Measurements from ENCODE around the gene RAP1GDS1. TPM values are rescaled to one million over a fixed set of nuclear protein-coding genes. Genes with fewer than 3 reads are reported as not detected.
"Not testable (repeated sequence)": the region's sequence is repeated elsewhere in the genome, so short reads cannot be mapped to it uniquely, and the experiment has no call there.

The RAP1GDS1 gene
- total RNA-seq, 1 donor from 2014 or later = 64.2 TPM

- Mint-ChIP-seq H3K27me3 (ENCODE audit: low read depth) (no peaks in the 10 kb centered on the region), H3K4me3 (ENCODE audit: low read depth) (no peak overlapping the region), H3K36me3 (ENCODE audit: low read depth) (peaks cover 41% of the 10 kb centered on the region), H3K27ac (no peak overlapping the region), H3K4me1 (ENCODE audit: low read depth) (peaks cover 47% of the 10 kb centered on the region), H3K9me3 (no peaks in the 10 kb centered on the region)
- intact Hi-C loops (cut with micrococcal nuclease) = loop anchor here (5.0 kb wide), 1 partner anchor 369 kb away; no protein-coding TSS in a partner anchor
- no peak for DNase-seq (ENCODE audit: low spot score)
Measured at GRCh38 chr4:98293104-98293887, 32.1 kb downstream of the RAP1GDS1 start.

GRCh38 chr4:98298022-98298421 is 36.8 kb downstream of the RAP1GDS1 start:
- no peak for DNase-seq (ENCODE audit: low spot score)
- Mint-ChIP-seq H3K36me3 (ENCODE audit: low read depth) (peaks cover 71% of the 10 kb centered on the region), H3K4me1 (ENCODE audit: low read depth) (peaks cover 29% of the 10 kb centered on the region)

GRCh38 chr4:98300706-98301105 is 39.5 kb downstream of the RAP1GDS1 start:
- DNase-seq (ENCODE audit: low spot score) = no peak
- Mint-ChIP-seq H3K27ac (no peak overlapping the region), H3K36me3 (ENCODE audit: low read depth) (peaks cover 71% of the 10 kb centered on the region), H3K27me3 (ENCODE audit: low read depth) (no peaks in the 10 kb centered on the region), H3K4me3 (ENCODE audit: low read depth) (no peak overlapping the region), H3K9me3 (peaks cover 41% of the 10 kb centered on the region), H3K4me1 (ENCODE audit: low read depth) (peaks cover 21% of the 10 kb centered on the region)
- intact Hi-C loops (cut with micrococcal nuclease) = no loop called here

More at GRCh38 chr4:98298022-98298421, 36.8 kb downstream of the RAP1GDS1 start:
- Mint-ChIP-seq H3K9me3 (peaks cover 24% of the 10 kb centered on the region), H3K4me3 (ENCODE audit: low read depth) (no peak overlapping the region), H3K27me3 (ENCODE audit: low read depth) (no peaks in the 10 kb centered on the region), H3K27ac (peak overlapping the region; percentile 63)
- intact Hi-C loops (cut with micrococcal nuclease) = loop anchor here (5.0 kb wide), 1 partner anchor 36 kb away; the partner anchor contains the start of gene RAP1GDS1

GRCh38 chr4:98305576-98305975 is 44.4 kb downstream of the RAP1GDS1 start:
- intact Hi-C loops (cut with micrococcal nuclease) = no loop called here
- H3K27ac Mint-ChIP-seq = no peak overlapping the region
- H3K4me1 Mint-ChIP-seq (ENCODE audit: low read depth) = peaks cover 3% of the 10 kb centered on the region
- H3K4me3 Mint-ChIP-seq (ENCODE audit: low read depth) = no peak overlapping the region
- H3K36me3 Mint-ChIP-seq (ENCODE audit: low read depth) = peaks cover 38% of the 10 kb centered on the region
- H3K27me3 Mint-ChIP-seq (ENCODE audit: low read depth) = no peaks in the 10 kb centered on the region
- no peak for DNase-seq (ENCODE audit: low spot score)
- H3K9me3 Mint-ChIP-seq = peaks cover 30% of the 10 kb centered on the region

- intact Hi-C loops (cut with micrococcal nuclease) = no loop called here
- Mint-ChIP-seq H3K27me3 (ENCODE audit: low read depth) (no peaks in the 10 kb centered on the region), H3K4me3 (ENCODE audit: low read depth) (no peak overlapping the region), H3K36me3 (ENCODE audit: low read depth) (peaks cover 9% of the 10 kb centered on the region), H3K27ac (no peak overlapping the region), H3K9me3 (no peaks in the 10 kb centered on the region), H3K4me1 (ENCODE audit: low read depth) (no peaks in the 10 kb centered on the region)
- no peak for DNase-seq (ENCODE audit: low spot score)
Measured at GRCh38 chr4:98310867-98311266, 49.7 kb downstream of the RAP1GDS1 start.

- Mint-ChIP-seq H3K9me3 (no peaks in the 10 kb centered on the region), H3K36me3 (ENCODE audit: low read depth) (peaks cover 9% of the 10 kb centered on the region), H3K4me1 (ENCODE audit: low read depth) (no peaks in the 10 kb centered on the region), H3K27ac (no peak overlapping the region), H3K27me3 (ENCODE audit: low read depth) (no peaks in the 10 kb centered on the region), H3K4me3 (ENCODE audit: low read depth) (no peak overlapping the region)
- no peak for DNase-seq (ENCODE audit: low spot score)
- intact Hi-C loops (cut with micrococcal nuclease) = no loop called here
Measured at GRCh38 chr4:98311656-98312055, 50.5 kb downstream of the RAP1GDS1 start.

- DNase-seq (ENCODE audit: low spot score) = no peak
- peaks cover 2% of the 10 kb centered on the region for H3K4me1 Mint-ChIP-seq (ENCODE audit: low read depth)
- peaks cover 17% of the 10 kb centered on the region for H3K9me3 Mint-ChIP-seq
- intact Hi-C loops (cut with micrococcal nuclease) = no loop called here
- H3K36me3 Mint-ChIP-seq (ENCODE audit: low read depth) = peaks cover 26% of the 10 kb centered on the region
- no peak overlapping the region for H3K27ac Mint-ChIP-seq
- H3K4me3 Mint-ChIP-seq (ENCODE audit: low read depth) = no peak overlapping the region
- no peaks in the 10 kb centered on the region for H3K27me3 Mint-ChIP-seq (ENCODE audit: low read depth)
Measured at GRCh38 chr4:98314791-98315565, 53.8 kb downstream of the RAP1GDS1 start.

- Mint-ChIP-seq H3K27ac (no peak overlapping the region), H3K4me1 (ENCODE audit: low read depth) (peaks cover 2% of the 10 kb centered on the region), H3K9me3 (peaks cover 21% of the 10 kb centered on the region), H3K27me3 (ENCODE audit: low read depth) (no peaks in the 10 kb centered on the region), H3K36me3 (ENCODE audit: low read depth) (peaks cover 21% of the 10 kb centered on the region), H3K4me3 (ENCODE audit: low read depth) (no peak overlapping the region)
- no peak for DNase-seq (ENCODE audit: low spot score)
- intact Hi-C loops (cut with micrococcal nuclease) = no loop called here
Measured at GRCh38 chr4:98318521-98318920, 57.3 kb downstream of the RAP1GDS1 start.

- Mint-ChIP-seq H3K4me1 (ENCODE audit: low read depth) (peaks cover 2% of the 10 kb centered on the region), H3K9me3 (peaks cover 21% of the 10 kb centered on the region), H3K4me3 (ENCODE audit: low read depth) (no peak overlapping the region), H3K27me3 (ENCODE audit: low read depth) (no peaks in the 10 kb centered on the region), H3K36me3 (ENCODE audit: low read depth) (peaks cover 21% of the 10 kb centered on the region), H3K27ac (no peak overlapping the region)
- intact Hi-C loops (cut with micrococcal nuclease) = no loop called here
- DNase-seq (ENCODE audit: low spot score) = no peak
Measured at GRCh38 chr4:98319021-98319420, 57.8 kb downstream of the RAP1GDS1 start.

- peaks cover 33% of the 10 kb centered on the region for H3K9me3 Mint-ChIP-seq
- intact Hi-C loops (cut with micrococcal nuclease) = no loop called here
- no peak overlapping the region for H3K27ac Mint-ChIP-seq
- H3K4me1 Mint-ChIP-seq (ENCODE audit: low read depth) = no peaks in the 10 kb centered on the region
- no peaks in the 10 kb centered on the region for H3K27me3 Mint-ChIP-seq (ENCODE audit: low read depth)
- peaks cover 46% of the 10 kb centered on the region for H3K36me3 Mint-ChIP-seq (ENCODE audit: low read depth)
- no peak overlapping the region for H3K4me3 Mint-ChIP-seq (ENCODE audit: low read depth)
- DNase-seq (ENCODE audit: low spot score) = no peak
Measured at GRCh38 chr4:98326168-98326567, 65.0 kb downstream of the RAP1GDS1 start.

- no peaks in the 10 kb centered on the region for H3K4me1 Mint-ChIP-seq (ENCODE audit: low read depth)
- no peaks in the 10 kb centered on the region for H3K27me3 Mint-ChIP-seq (ENCODE audit: low read depth)
- DNase-seq (ENCODE audit: low spot score) = no peak
- peaks cover 44% of the 10 kb centered on the region for H3K9me3 Mint-ChIP-seq
- no peak overlapping the region for H3K4me3 Mint-ChIP-seq (ENCODE audit: low read depth)
- H3K27ac Mint-ChIP-seq = no peak overlapping the region
- H3K36me3 Mint-ChIP-seq (ENCODE audit: low read depth) = peaks cover 60% of the 10 kb centered on the region
- intact Hi-C loops (cut with micrococcal nuclease) = no loop called here
Measured at GRCh38 chr4:98327694-98328093, 66.5 kb downstream of the RAP1GDS1 start.

GRCh38 chr4:98329879-98330640 is 68.9 kb downstream of the RAP1GDS1 start:
- peaks cover 74% of the 10 kb centered on the region for H3K36me3 Mint-ChIP-seq (ENCODE audit: low read depth)
- intact Hi-C loops (cut with micrococcal nuclease); H3K4me3 Mint-ChIP-seq (ENCODE audit: low read depth): not testable (repeated sequence)

More at GRCh38 chr4:98329879-98330640, 68.9 kb downstream of the RAP1GDS1 start:
- H3K27ac Mint-ChIP-seq; H3K27me3 Mint-ChIP-seq (ENCODE audit: low read depth); DNase-seq (ENCODE audit: low spot score); H3K4me1 Mint-ChIP-seq (ENCODE audit: low read depth): not testable (repeated sequence)
- peaks cover 58% of the 10 kb centered on the region for H3K9me3 Mint-ChIP-seq
